GM21786 (cell line): Measurements from ENCODE around the gene PLEKHG2.

Source experiments
- ATAC-seq: cut with Tn5 transposase; IDR thresholded peaks from one replicate; pipeline ENCODE4 v1.9.1; 2021; ENCODE audit not compliant: unreplicated experiment

Gene PLEKHG2

GRCh38 chr19:39473443-39473960 is 61.0 kb downstream of the PLEKHG2 start:
- ATAC-seq: no peak

DNA sequence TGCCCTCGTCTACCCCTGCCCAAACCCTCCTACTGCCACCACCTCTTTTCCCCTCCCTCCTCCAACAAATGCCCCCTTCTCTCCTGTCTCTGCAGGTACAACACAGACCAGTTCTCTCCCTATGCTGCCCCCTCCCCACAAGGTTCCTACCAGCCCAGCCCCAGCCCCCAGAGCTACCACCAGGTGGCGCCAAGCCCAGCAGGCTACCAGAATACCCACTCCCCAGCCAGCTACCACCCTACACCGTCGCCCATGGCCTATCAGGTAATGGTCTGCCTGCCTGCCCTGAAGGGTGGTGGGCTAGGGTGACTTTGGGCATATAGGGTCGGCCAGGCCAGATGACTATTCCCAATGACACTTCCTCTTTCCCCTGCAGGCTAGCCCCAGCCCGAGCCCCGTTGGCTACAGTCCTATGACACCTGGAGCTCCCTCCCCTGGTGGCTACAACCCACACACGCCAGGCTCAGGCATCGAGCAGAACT is 61.7 kb downstream of the PLEKHG2 start:
- ATAC-seq: no peak

DNA sequence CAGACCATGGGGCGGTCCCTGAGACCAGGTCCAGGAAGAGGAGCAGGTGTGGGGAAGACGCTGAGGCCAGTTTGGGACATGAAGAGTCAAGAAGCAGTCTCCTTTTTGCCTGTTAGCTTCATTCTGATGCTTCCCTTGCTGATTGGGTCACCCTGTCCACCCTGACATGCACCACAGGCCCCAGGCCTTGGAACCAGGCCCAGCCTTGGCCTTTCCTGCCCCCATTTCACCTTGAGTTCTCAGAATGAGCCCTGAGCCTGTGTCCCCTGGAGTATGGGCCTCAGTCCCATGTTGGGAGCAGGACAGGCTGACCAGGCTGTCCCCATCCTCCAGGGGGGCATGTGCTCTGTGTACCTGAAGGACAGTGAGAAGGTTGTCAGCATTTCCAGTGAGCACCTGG is 63.3 kb downstream of the PLEKHG2 start:
- ATAC-seq: no peak
